C4-2B (cell line): Measurements from ENCODE around the gene PRR30.

Source experiments
- H3K27ac ChIP-seq: fragments of 450-650 bp; 2 replicates; pipeline ENCODE4 v1.5.1; 2017
- ZFX ChIP-seq: fragments of 450-650 bp; IDR thresholded peaks from 2 replicates; pipeline ENCODE4 v1.6.1; 2017
- TF ChIP-seq, protein P1 (sequence below): fragments of 450-650 bp; conservative IDR thresholded peaks from 2 replicates; pipeline ENCODE4 v1.5.1; 2017; ENCODE audit warnings: mild to moderate bottlenecking

The PRR30 gene

DNA sequence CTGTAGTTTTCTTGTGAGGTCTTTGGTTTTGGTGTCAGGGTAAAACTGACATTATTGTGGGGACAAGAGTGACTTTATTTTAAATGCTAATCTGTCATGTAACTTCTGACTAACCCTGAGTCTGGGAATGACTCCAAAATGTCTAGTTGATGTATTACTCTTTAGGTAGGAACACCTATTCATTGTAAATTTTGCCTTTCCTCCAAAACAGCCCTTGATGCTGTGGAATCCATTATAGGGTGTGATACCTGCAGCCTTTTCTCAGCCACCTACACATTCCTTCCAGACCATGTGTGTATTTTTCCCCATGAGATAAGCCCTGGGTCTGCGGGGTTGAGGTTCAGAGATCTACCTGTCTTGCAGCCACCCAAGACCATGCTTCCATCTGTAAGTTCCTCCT, 4.1 kb upstream of the PRR30 start:
- TF ChIP-seq, protein P1, sequence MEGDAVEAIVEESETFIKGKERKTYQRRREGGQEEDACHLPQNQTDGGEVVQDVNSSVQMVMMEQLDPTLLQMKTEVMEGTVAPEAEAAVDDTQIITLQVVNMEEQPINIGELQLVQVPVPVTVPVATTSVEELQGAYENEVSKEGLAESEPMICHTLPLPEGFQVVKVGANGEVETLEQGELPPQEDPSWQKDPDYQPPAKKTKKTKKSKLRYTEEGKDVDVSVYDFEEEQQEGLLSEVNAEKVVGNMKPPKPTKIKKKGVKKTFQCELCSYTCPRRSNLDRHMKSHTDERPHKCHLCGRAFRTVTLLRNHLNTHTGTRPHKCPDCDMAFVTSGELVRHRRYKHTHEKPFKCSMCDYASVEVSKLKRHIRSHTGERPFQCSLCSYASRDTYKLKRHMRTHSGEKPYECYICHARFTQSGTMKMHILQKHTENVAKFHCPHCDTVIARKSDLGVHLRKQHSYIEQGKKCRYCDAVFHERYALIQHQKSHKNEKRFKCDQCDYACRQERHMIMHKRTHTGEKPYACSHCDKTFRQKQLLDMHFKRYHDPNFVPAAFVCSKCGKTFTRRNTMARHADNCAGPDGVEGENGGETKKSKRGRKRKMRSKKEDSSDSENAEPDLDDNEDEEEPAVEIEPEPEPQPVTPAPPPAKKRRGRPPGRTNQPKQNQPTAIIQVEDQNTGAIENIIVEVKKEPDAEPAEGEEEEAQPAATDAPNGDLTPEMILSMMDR, result no peak
- no peak for TF ChIP-seq ZFX
- no peak overlapping the region for H3K27ac ChIP-seq

DNA sequence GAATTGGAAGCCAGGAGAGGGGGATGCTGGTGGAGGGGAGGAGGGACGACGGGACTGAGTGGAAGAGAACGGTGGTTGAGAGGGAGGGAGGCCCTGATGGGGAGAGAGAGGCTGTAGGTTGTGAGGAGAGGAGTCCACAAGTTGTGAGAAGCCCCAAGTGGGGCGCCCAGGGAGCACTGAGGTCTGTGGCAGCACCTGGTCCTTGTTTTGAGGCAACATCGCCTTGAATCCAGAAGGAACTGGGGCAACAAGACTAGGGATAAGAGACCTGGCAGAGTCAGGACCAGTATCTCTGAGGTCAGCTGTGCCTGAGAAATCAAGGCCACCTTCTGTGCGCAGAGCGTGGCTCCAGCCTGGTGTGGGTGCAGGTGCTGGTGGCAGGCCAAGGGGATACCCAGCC, 1.1 kb downstream of the PRR30 start:
- H3K27ac ChIP-seq, result no peak overlapping the region
- TF ChIP-seq, protein P1, result no peak
- no peak for TF ChIP-seq ZFX

DNA sequence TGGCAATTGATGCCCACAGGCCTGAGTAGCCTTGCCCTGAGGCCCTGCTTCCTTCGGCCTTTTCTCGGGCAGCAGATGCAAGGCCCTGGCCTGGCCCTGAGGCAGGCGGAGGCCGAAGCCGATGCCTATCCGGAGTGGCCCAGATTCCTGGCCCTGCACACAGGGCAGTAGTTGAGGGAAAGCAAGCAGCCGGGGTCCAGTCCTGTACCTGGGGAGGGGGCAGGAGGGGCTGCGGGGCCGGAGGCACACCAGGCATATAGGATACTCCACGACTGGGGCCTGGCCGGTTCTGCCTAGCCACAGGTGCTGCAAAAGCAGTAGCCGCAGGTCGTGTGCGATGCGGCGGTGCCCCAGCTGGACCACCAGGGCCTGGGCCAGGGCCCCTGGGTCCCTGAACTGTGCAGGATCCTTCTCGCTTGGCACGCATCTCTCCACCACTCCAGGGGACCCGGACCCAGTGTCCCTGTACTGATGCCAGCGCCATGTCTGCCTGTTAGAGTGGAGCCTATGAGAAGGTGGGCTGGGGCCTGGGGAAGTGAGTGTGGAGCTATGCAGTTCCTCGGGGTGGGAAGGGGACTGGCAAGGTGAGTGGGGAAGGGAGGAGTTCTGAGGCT, 1.8 kb downstream of the PRR30 start:
- no peak for TF ChIP-seq ZFX
- TF ChIP-seq, protein P1, result no peak
- no peak overlapping the region for H3K27ac ChIP-seq

DNA sequence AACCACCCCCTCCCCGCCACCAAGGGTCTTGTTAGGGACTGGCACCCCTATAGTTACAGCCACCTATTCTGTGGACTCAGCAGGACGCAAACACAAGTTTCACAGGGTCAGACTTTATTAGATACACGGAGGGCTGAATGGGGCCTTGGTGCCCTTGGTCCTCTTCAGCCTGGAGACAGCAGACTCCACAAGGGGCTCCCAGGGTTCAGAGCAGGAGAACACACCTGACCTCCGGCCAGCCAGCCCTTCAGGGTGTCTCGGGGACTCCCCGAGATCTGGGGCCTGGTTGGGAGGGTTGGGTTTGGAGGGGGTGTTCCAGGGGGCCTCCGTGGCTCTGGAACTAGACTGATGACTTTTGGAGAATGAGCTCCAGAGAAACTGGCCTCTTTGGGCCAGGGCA, 2.5 kb downstream of the PRR30 start:
- TF ChIP-seq, protein P1, result no peak
- TF ChIP-seq ZFX, result no peak
- H3K27ac ChIP-seq, result no peak overlapping the region

DNA sequence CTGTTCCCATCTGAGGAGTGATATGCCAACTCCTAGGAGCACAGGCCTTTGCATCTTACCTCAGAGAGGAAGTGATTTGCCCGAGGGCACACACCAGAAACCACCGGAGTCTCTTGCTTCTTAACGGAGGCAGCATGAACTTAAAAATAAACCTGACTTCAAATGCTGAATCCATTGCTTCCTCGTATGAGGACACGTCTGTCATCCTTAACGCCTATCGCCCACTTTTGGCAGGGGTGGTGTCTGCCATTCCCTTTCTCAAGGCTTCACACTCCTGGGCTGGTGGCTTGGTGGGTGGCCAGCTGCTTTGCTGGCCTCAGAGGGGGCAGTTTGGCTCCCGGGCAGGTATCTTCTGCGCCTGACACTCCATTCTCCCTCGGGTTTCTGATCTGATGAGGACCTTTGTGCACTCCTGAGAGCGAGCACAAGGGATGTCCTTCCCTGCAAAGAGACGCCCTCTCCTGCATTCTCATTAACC, 3.7 kb downstream of the PRR30 start:
- peak overlapping the region; percentile 86; the same call in 1 of the 2 replicates for H3K27ac ChIP-seq
- TF ChIP-seq, protein P1, result no peak
- TF ChIP-seq ZFX, result no peak

DNA sequence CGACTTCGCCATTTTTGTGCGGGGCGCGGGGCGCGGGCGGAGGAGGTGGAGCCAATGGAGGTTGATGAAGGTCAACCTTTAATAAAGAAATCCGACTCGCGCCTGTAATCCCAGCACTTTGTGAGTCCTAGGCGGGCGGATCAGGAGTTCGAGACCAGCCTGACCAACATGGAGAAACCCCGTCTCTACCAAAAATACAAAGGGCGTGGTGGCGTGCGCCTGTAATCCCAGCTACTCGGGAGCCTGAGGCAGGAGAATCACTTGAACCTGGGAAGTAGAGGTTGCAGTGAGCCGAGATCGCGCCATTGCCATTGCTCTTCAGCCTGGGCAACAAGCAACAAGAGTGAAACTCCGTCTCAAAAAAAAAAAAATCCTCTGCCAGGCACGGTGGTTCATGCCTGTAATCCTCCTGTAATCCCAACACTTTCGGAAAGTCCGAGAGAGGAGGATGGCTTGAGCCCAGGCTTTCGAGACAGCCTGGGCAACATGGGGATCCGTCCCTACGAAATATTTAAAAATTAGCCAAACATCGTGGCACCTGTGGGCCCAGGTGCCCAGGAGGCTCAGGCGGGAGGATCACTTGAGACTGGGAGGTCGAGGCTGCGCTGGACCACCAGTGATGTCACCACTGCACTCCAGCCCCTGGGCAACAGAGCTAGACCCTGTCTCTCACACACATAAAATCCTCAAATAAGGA, 4.3 kb downstream of the PRR30 start:
- H3K27ac ChIP-seq, result peak overlapping the region; percentile 86
- TF ChIP-seq ZFX, result no peak
- TF ChIP-seq, protein P1, result no peak
